SK-N-SH (cell line): Measurements from ENCODE around the gene C12orf75. TPM values are rescaled to one million over a fixed set of nuclear protein-coding genes. Genes with fewer than 3 reads are reported as not detected.

Experiments used
- CTCF ChIA-PET: fragments of 300-600, 350-600 bp; formaldehyde crosslinking; extraction: SDS; loops from one replicate; lab custom pipeline; 2021; lab: Yijun Ruan, JAX
- POLR2A ChIA-PET: fragments of 350-600 bp; sonication (Branson Sonifier 250); formaldehyde crosslinking; extraction: SDS; loops from one replicate; lab custom pipeline; 2020; ENCODE audit warnings: antibody characterized with exemption, inconsistent platforms; lab: Yijun Ruan, JAX
- DNase-seq: peaks from one replicate; pipeline ENCODE4 v3.0.0; 2012
- H2AFZ ChIP-seq: fragments of 200-600 bp; sonication (generic); 2 replicates; pipeline ENCODE4 v1.8.1; 2016; ENCODE audit warnings: antibody characterized with exemption, mild to moderate bottlenecking, low read depth
- H3F3A ChIP-seq: fragments of 200-600 bp; sonication (generic); replicated peaks from 2 replicates; pipeline ENCODE3; 2016; ENCODE audit warnings: antibody characterized with exemption, mild to moderate bottlenecking; ENCODE audit not compliant: insufficient read depth
- H3K27ac ChIP-seq, 2 experiments: fragments of 200-500 bp in 1 of 2; fragments of 200-600 bp in 1 of 2; sonication (Bioruptor generic) in 1 of 2; sonication (generic), shearing (Covaris generic) in 1 of 2; 2 replicates each; pipeline versions ENCODE4 v1.5.1 to v1.6.1; 2014 to 2016; ENCODE audit warnings: low read depth in 2 of 2, inconsistent platforms in 1 of 2, low read length in 1 of 2, mild to moderate bottlenecking in 1 of 2, mixed read lengths in 1 of 2
- H3K27me3 ChIP-seq: fragments of 200-600 bp; sonication (generic), shearing (Covaris generic); 2 replicates; pipeline ENCODE4 v1.6.1; 2016; ENCODE audit warnings: mixed run types; ENCODE audit not compliant: insufficient read depth
- H3K36me3 ChIP-seq, 2 experiments: fragments of 200-500 bp in 1 of 2; fragments of 200-600 bp in 1 of 2; sonication (Bioruptor generic) in 1 of 2; sonication (generic) in 1 of 2; replicated peaks in 1 of 2; 2 replicates each; pipeline versions ENCODE3 to v1.5.1; 2014 to 2016; ENCODE audit warnings: low read length in 1 of 2, mild to moderate bottlenecking in 1 of 2; ENCODE audit not compliant: insufficient read depth in 2 of 2, control insufficient read depth in 1 of 2
- H3K4me1 ChIP-seq, 2 experiments: fragments of 200-500 bp in 1 of 2; fragments of 200-600 bp in 1 of 2; sonication (Bioruptor generic) in 1 of 2; sonication (generic), shearing (Covaris generic) in 1 of 2; 2 replicates each; pipeline versions ENCODE4 v1.5.1 to v1.6.1; 2014 to 2016; ENCODE audit warnings: low read depth in 1 of 2, low read length in 1 of 2, mixed run types in 1 of 2; ENCODE audit not compliant: insufficient read depth in 2 of 2, control insufficient read depth in 1 of 2
- H3K4me2 ChIP-seq: fragments of 200-600 bp; sonication (generic), shearing (Covaris generic); 2 replicates; pipeline ENCODE4 v1.6.1; 2017; ENCODE audit warnings: mixed run types
- H3K4me3 ChIP-seq, 2 experiments: fragments of 200-500 bp in 1 of 2; fragments of 200-600 bp in 1 of 2; sonication (Bioruptor generic) in 1 of 2; sonication (generic), shearing (Covaris generic) in 1 of 2; 2 replicates each; pipeline versions ENCODE4 v1.5.1 to v1.8.1; 2014 to 2016; ENCODE audit warnings: low read depth in 2 of 2, inconsistent platforms in 1 of 2, low read length in 1 of 2, mild to moderate bottlenecking in 1 of 2, mixed read lengths in 1 of 2, moderate library complexity in 1 of 2
- H3K79me2 ChIP-seq: fragments of 200-600 bp; sonication (generic); 2 replicates; pipeline ENCODE4 v1.8.1; 2017; ENCODE audit warnings: mild to moderate bottlenecking; ENCODE audit not compliant: insufficient read depth
- H3K9ac ChIP-seq: fragments of 200-600 bp; sonication (generic); 2 replicates; pipeline ENCODE4 v1.6.1; 2017; ENCODE audit warnings: mixed run types
- H3K9me2 ChIP-seq: fragments of 200-600 bp; sonication (generic); 2 replicates; pipeline ENCODE4 v1.6.1; 2017; ENCODE audit warnings: mixed run types
- H3K9me3 ChIP-seq: fragments of 200-600 bp; sonication (generic); 2 replicates; pipeline ENCODE4 v1.6.1; 2017; ENCODE audit warnings: mixed run types, mild to moderate bottlenecking, moderate library complexity
- H4K20me1 ChIP-seq: fragments of 200-600 bp; sonication (generic); 2 replicates; pipeline ENCODE4 v1.6.1; 2017; ENCODE audit warnings: mild to moderate bottlenecking, mixed run types; ENCODE audit not compliant: insufficient read depth
- CHD2 ChIP-seq: fragments of 150-350 bp; IDR thresholded peaks from 2 replicates; pipeline ENCODE4 v1.6.1; 2018; ENCODE audit warnings: low read length; ENCODE audit not compliant: partially characterized antibody
- EP300 ChIP-seq, 2 experiments: IDR thresholded peaks; 2 replicates each; pipeline versions ENCODE4 v1.4.0 to v1.6.1; 2012; ENCODE audit warnings: borderline replicate concordance in 1 of 2, low read depth in 1 of 2, low read length in 1 of 2
- FOXJ3 ChIP-seq: sonication (generic); formaldehyde crosslinking; IDR thresholded peaks from 2 replicates; pipeline ENCODE4 v1.5.1; 2020; ENCODE audit warnings: mild to moderate bottlenecking, missing genetic modification reagents
- FOXM1 ChIP-seq: IDR thresholded peaks from 2 replicates; pipeline ENCODE4 v1.4.0; 2012; ENCODE audit warnings: low read depth, mild to moderate bottlenecking
- GATA2 ChIP-seq: sonication (generic); formaldehyde crosslinking; IDR thresholded peaks from 2 replicates; pipeline ENCODE4 v1.5.0; 2020; ENCODE audit warnings: mild to moderate bottlenecking, missing genetic modification reagents
- IRF3 ChIP-seq: fragments of 150-350 bp; IDR thresholded peaks from 2 replicates; pipeline ENCODE4 v1.6.1; 2016; ENCODE audit warnings: mild to moderate bottlenecking, low read depth, low read length
- MXI1 ChIP-seq: IDR thresholded peaks from 2 replicates; pipeline ENCODE4 v1.6.1; 2012; ENCODE audit warnings: mild to moderate bottlenecking, low read depth, low read length, improper control_type of control experiment
- NRF1 ChIP-seq: IDR thresholded peaks from 2 replicates; pipeline ENCODE4 v1.6.1; 2012; ENCODE audit warnings: low read depth, mild to moderate bottlenecking, low read length
- PBX3 ChIP-seq: IDR thresholded peaks from 2 replicates; pipeline ENCODE4; 2012
- POLR2AphosphoS5 ChIP-seq: IDR thresholded peaks from 2 replicates; pipeline ENCODE4 v1.6.1; 2012; ENCODE audit warnings: low read depth, low read length
- RAD21 ChIP-seq: IDR thresholded peaks from 2 replicates; pipeline ENCODE4 v1.6.1; 2012; ENCODE audit warnings: mild to moderate bottlenecking, low read length
- REST ChIP-seq: IDR thresholded peaks from 2 replicates; pipeline ENCODE4 v1.6.1; 2012; ENCODE audit warnings: mild to moderate bottlenecking, low read depth, low read length, moderate library complexity
- SIN3A ChIP-seq: IDR thresholded peaks from 2 replicates; pipeline ENCODE4 v1.6.1; 2012; ENCODE audit warnings: low read depth, mild to moderate bottlenecking, low read length, moderate library complexity, borderline replicate concordance
- TAF1 ChIP-seq: IDR thresholded peaks from 2 replicates; pipeline ENCODE4 v1.6.1; 2012; ENCODE audit warnings: low read depth, mild to moderate bottlenecking, low read length, moderate library complexity, borderline replicate concordance
- TEAD4 ChIP-seq: IDR thresholded peaks from 2 replicates; pipeline ENCODE4 v1.4.0; 2012; ENCODE audit warnings: mild to moderate bottlenecking, borderline replicate concordance; ENCODE audit not compliant: insufficient read depth
- USF1 ChIP-seq: IDR thresholded peaks from 2 replicates; pipeline ENCODE4 v1.4.0; 2012; ENCODE audit warnings: low read depth, borderline replicate concordance
- YY1 ChIP-seq: IDR thresholded peaks from 2 replicates; pipeline ENCODE4 v1.4.0; 2012; ENCODE audit warnings: low read depth, mild to moderate bottlenecking
- ZBTB33 ChIP-seq: IDR thresholded peaks from 2 replicates; pipeline ENCODE4 v1.4.0; 2012; ENCODE audit warnings: low read depth, borderline replicate concordance
- WGBS: methylation state at CpG from one replicate; pipeline ENCODE4 v1.1.6; 2017; ENCODE audit warnings: low lambda C conversion rate; 5-methylcytosine and 5-hydroxymethylcytosine counted together
- polyA plus RNA-seq, 3 experiments: library from polyadenylated mRNA; depleted of rRNA; stranded (reverse); fragments of >200 nt; gene quantifications; 2 replicates each; pipeline ENCODE4 v1.2.3, GENCODE V29; 2012

The C12orf75 gene
- polyA plus RNA-seq, 1 of the 3 experiments (the other 2 are of a cell fraction): 221 TPM

GRCh38 chr12:105336411-105336810 lies 5.9 kb downstream of the C12orf75 start:
- DNase-seq: no peak
- Histone ChIP-seq H3K4me2 (no peak overlapping the region), H4K20me1 (peaks cover 66% of the 10 kb centered on the region), H3F3A (peaks cover 39% of the 10 kb centered on the region), H3K79me2 (peaks cover 100% of the 10 kb centered on the region), H3K27me3 (no peaks in the 10 kb centered on the region), H2AFZ (no peak overlapping the region), H3K4me3 (no peak overlapping the region), H3K27ac (no peak overlapping the region; a peak in 1 of 4 replicates), H3K9ac (no peak overlapping the region), H3K9me3 (no peaks in the 10 kb centered on the region), H3K36me3 (peaks cover 0 to 66% of the 10 kb centered on the region in 2 experiments), H3K9me2 (no peaks in the 10 kb centered on the region), H3K4me1 (peaks cover 4 to 20% of the 10 kb centered on the region in 2 experiments)
- WGBS: 95% methylated on average over 7 of the region's 7 CpGs
- ChIA-PET POLR2A (no interaction called here), CTCF (interaction anchor here (2.0 kb wide), 1 partner anchor 42 kb away, joined by 4 read pairs; no protein-coding TSS in a partner anchor)
- TF ChIP-seq RAD21 (no peak), CHD2 (no peak), NRF1 (no peak), SIN3A (no peak), YY1 (no peak), POLR2AphosphoS5 (no peak), REST (no peak), FOXJ3 (CRISPR knock-in tag) (no peak), TEAD4 (no peak), TAF1 (no peak), EP300 (IDR thresholded peaks at IDR 0.05; ENCODE audit: borderline replicate concordance in 1 of 2, low read depth in 1 of 2, low read length in 1 of 2) (no peak), IRF3 (no peak), USF1 (no peak), GATA2 (no peak), FOXM1 (no peak), MXI1 (no peak), PBX3 (no peak), ZBTB33 (no peak)
